Ishikawa (cell line): ENCODE data around the gene NTN1.

ENCODE experiments used
- TAF1 ChIP-seq: IDR thresholded peaks from 2 replicates; pipeline ENCODE4 v1.6.1; 2012; ENCODE audit warnings: low read depth, mild to moderate bottlenecking
- YY1 ChIP-seq: IDR thresholded peaks from 2 replicates; pipeline ENCODE4 v1.6.1; 2012; ENCODE audit warnings: low read depth
- TF ChIP-seq, protein P1 (sequence below): IDR thresholded peaks from 2 replicates; pipeline ENCODE4 v1.6.1; 2012

DNA sequence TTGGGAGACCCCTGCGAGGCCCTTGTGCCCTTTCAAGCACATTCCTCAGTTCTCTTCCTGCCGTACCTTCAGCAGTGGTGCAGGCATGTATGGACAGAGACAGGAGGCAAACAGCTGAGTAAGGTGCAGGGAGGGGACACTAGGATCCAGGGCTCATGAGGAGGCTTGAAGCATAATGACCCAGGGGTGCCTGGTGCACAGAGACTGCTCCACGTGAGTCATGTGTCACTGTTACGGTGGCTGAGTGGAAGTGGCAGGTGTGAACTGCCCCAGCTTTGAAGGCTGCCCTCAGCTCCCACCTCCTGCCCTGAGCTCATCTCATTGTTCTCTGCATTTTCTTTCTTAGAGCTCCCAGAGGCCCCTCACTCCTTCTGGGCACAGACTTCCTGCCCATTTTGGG lies 124.8 kb downstream of the NTN1 start:
- TF ChIP-seq TAF1 = no peak
- TF ChIP-seq YY1 = no peak
- TF ChIP-seq, protein P1, sequence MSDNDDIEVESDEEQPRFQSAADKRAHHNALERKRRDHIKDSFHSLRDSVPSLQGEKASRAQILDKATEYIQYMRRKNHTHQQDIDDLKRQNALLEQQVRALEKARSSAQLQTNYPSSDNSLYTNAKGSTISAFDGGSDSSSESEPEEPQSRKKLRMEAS = no peak
